Right lobe of liver (tissue), 6 donors: ENCODE measurements around the gene RNF135. TPM values are rescaled to one million over a fixed set of nuclear protein-coding genes. Genes with fewer than 3 reads are reported as not detected.

Source experiments
- ATAC-seq, 4 donors: fragments of 200-7000 bp; cut with Tn5 transposase; one replicate each; pipeline ENCODE4 v1.9.1; 2020; ENCODE audit warnings: mild to moderate bottlenecking in 4 of 4, moderate library complexity in 4 of 4
- DNase-seq, 3 donors: peaks; one replicate each; pipeline ENCODE4 v3.0.0-alpha.2; 2020
- H3K27ac ChIP-seq, 3 donors: fragments of 200-600 bp; one replicate each; pipeline ENCODE4 v1.8.0; 2022
- H3K27me3 ChIP-seq, 2 donors: fragments of 200-600 bp; one replicate each; pipeline ENCODE4 v1.8.0; 2022
- H3K36me3 ChIP-seq, 4 donors: fragments of 200-600 bp; sonication (generic) in 1 of 4; one replicate each; pipeline versions ENCODE4 v1.5.1 to v1.8.0; 2017 to 2022; ENCODE audit warnings: control low read depth in 1 of 4
- H3K4me1 ChIP-seq, 4 donors: fragments of 200-600 bp; sonication (generic) in 1 of 4; one replicate each; pipeline versions ENCODE4 v1.5.1 to v1.8.0; 2017 to 2022; ENCODE audit warnings: control low read depth in 1 of 4
- H3K4me3 ChIP-seq, 3 donors: fragments of 200-600 bp; one replicate each; pipeline ENCODE4 v1.8.0; 2022
- H3K9me3 ChIP-seq, 4 donors: fragments of 200-600 bp; sonication (generic) in 1 of 4; one replicate each; pipeline versions ENCODE4 v1.5.1 to v1.8.0; 2017 to 2022; ENCODE audit warnings: control low read depth in 1 of 4
- CTCF ChIP-seq, 4 donors: fragments of 200-600 bp in 3 of 4; fragments of 450-650 bp in 1 of 4; IDR thresholded peaks; one replicate each; pipeline versions ENCODE4 v1.5.1 to v1.8.0; 2016 to 2022; ENCODE audit warnings: antibody characterized with exemption in 4 of 4, mild to moderate bottlenecking in 2 of 4
- POLR2A ChIP-seq: fragments of 450-650 bp; IDR thresholded peaks from one replicate; pipeline ENCODE4 v1.6.1; 2017; ENCODE audit warnings: antibody characterized with exemption, mild to moderate bottlenecking
- WGBS: methylation state at CpG from one replicate; pipeline ENCODE4 v1.1.6; 2018; ENCODE audit warnings: low coverage, low lambda C conversion rate; ENCODE audit not compliant: insufficient coverage; ENCODE audit errors: missing lambda C conversion rate; 5-methylcytosine and 5-hydroxymethylcytosine counted together
- intact Hi-C, 2 donors: fragments of 100-400 bp; cut with DNase I; formaldehyde crosslinking; loops; one replicate each; pipeline versions ENCODE4 v1.11.2 to v1.14.1; 2022
- total RNA-seq, 6 experiments: library from RNA; depleted of rRNA in 2 of 6; stranded (reverse); fragments of >200 nt in 2 of 6; fragmentation: NEBNext Ultra II Directional in 3 of 6; extraction: Animal tissue kit (Norgen Biotek cat#: 25700) in 3 of 6; gene quantifications; one replicate each; pipeline versions ENCODE4 v1.1.0 to v1.2.4, GENCODE V29; 2016 to 2023
- donor health status: DM: no; HTN: yes; CAD: no.
- donor health status: DM: no; HTN: no; CAD: no.
- donor health status: DM: no; HTN: no; CAD: no.
- donor health status: DM: no; HTN: yes; CAD: no.
- donor health status: DM: no; HTN: yes; CAD: no.

The RNF135 gene
- total RNA-seq, 6 experiments from 2014 or later: 3.7 to 6.1 (median 4.6) TPM

DNA sequence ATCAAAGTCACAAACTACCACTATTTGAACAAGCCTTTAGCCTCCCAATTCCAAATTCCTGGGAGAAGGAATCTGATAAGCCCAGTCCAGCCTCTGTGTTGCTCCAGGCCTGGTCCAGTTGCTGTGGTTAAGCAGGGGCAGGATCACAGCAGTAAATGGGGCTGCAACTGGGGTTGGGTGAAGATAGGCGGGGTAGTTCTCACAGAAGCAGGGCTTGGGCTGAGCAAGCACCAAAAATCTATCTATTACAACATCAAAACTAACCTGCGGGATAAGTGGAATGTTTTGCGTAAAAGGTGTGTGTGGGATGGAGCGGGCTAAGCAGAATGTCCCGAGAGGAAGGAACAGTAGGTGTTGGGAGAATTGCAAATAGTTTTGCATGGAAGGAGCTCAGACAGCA, 23.0 kb upstream of the RNF135 start:
- TF ChIP-seq POLR2A (no peak), CTCF (IDR thresholded peaks at IDR 0.05) (no peak)
- no peak overlapping the region for H3K27ac ChIP-seq
- no peak overlapping the region for H3K4me3 ChIP-seq
- DNase-seq (no peak), ATAC-seq (no peak)
- H3K4me1 ChIP-seq: peaks cover 0 to 7% (median 2%) of the 10 kb centered on the region in 4 donors
- no peaks in the 10 kb centered on the region for H3K9me3 ChIP-seq
- no peaks in the 10 kb centered on the region for H3K27me3 ChIP-seq
- intact Hi-C loops: no loop called here
- no peaks in the 10 kb centered on the region for H3K36me3 ChIP-seq
- WGBS: 80% methylated on average over 5 of the region's 5 CpGs

DNA sequence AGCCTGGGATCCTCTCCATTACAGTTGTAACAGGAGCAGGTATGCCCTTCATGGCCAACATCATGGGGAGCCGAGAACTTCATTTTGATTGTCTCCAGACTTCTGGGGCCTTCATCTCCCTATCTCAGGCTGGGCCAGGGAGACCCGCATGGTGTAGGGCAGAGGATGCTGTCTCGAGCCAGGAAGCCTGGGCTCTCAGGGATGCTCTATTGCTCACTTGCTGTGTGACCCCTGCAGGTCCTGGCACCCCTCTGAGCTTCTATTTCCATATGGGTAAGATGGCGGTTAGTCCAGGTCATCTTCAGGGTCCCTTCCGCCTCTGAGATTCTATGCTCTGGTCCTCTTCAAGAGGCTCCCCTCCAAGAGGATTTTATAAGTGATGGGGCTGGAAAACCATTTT, 20.6 kb upstream of the RNF135 start:
- 100% methylated on average over 1 of the region's 5 CpGs for WGBS
- H3K27me3 ChIP-seq: no peaks in the 10 kb centered on the region
- no peaks in the 10 kb centered on the region for H3K36me3 ChIP-seq
- no peak overlapping the region for H3K4me3 ChIP-seq
- H3K4me1 ChIP-seq: peaks cover 0 to 7% (median 2%) of the 10 kb centered on the region in 4 donors
- ATAC-seq: no peak
- no peaks in the 10 kb centered on the region for H3K9me3 ChIP-seq
- TF ChIP-seq CTCF (IDR thresholded peaks at IDR 0.05) (no peak), POLR2A (no peak)
- H3K27ac ChIP-seq: peak overlapping the region in 2 of 3 donors; percentile 3 to 43
- DNase-seq: no peak
- intact Hi-C loops: no loop called here

DNA sequence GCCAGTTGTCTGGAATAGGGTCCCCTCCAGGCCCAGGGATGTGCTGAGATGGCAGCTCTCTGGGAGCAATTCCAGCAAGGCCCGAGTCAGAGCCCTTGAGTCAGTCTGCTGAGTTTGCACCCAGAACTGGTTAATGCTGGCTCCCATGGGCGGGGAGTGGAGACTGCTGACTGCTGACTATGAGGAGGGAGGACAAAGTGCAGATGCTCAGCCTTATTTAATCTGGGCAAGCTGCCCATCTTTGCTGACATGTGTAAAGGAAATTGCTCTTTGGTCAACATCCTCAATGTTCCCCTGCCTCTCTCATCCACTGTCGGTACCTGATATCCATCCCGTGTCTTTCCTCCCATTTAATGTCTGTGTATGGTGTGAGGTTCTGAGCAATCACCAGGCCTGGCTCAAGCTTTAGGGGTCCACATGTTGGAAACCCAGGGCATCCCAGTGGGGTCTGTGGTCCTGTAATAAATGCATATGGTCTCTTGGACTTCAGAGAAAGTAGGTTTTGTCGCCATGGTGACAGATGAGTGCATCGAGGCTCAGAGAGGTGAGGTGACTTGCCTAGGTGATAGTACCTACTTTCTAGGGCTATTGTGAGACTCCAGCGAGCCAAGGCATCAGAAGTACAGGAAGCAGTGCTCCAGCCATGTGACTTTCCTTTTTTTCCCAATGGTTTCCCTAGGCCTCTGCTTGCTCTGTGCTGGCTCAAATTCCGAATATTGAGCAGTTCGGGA, 20.0 kb upstream of the RNF135 start:
- H3K27ac ChIP-seq: peak overlapping the region in 2 of 3 donors; percentile 3 to 43
- intact Hi-C loops: no loop called here
- H3K27me3 ChIP-seq: no peaks in the 10 kb centered on the region
- H3K9me3 ChIP-seq: no peaks in the 10 kb centered on the region
- no peak overlapping the region for H3K4me3 ChIP-seq
- H3K36me3 ChIP-seq: no peaks in the 10 kb centered on the region
- TF ChIP-seq POLR2A (no peak), CTCF (IDR thresholded peaks at IDR 0.05) (no peak)
- H3K4me1 ChIP-seq: peaks cover 0 to 7% (median 2%) of the 10 kb centered on the region in 4 donors
- 37% methylated on average over 9 of the region's 9 CpGs for WGBS
- peak; percentile 90 to 95 (median 93) for ATAC-seq
- peak; percentile 86 to 90 (median 90) for DNase-seq

GRCh38 chr17:30952638-30953393, 18.0 kb upstream of the RNF135 start:
- intact Hi-C loops: no loop called here
- no peak overlapping the region for H3K4me3 ChIP-seq
- no peak overlapping the region for H3K27ac ChIP-seq
- DNase-seq: no peak
- H3K27me3 ChIP-seq: no peaks in the 10 kb centered on the region
- TF ChIP-seq CTCF (IDR thresholded peaks at IDR 0.05) (no peak), POLR2A (no peak)
- H3K4me1 ChIP-seq: peaks cover 0 to 7% (median 2%) of the 10 kb centered on the region in 4 donors
- 57% methylated on average over 5 of the region's 9 CpGs for WGBS
- no peaks in the 10 kb centered on the region for H3K36me3 ChIP-seq
- peak in 1 of 4 donors; percentile 4 for ATAC-seq
- H3K9me3 ChIP-seq: no peaks in the 10 kb centered on the region
